NOMO-1 treated with DMSO at 0.1 percent for 48 hours (cell line): ENCODE measurements around the gene CLCN2.

Experiments used
- DNase-seq: peaks from one replicate; lab custom pipeline; 2025; ENCODE audit not compliant: unreplicated experiment; lab: John Stamatoyannopoulos, UW

CLCN2 gene

GRCh38 chr3:184327171-184327570 lies 34.2 kb downstream of the CLCN2 start:
- DNase-seq, result no peak

- no peak for DNase-seq
These were observed 35.6 kb downstream of the CLCN2 start for GRCh38 chr3:184325715-184326369.

- DNase-seq, result no peak
These were observed 36.1 kb downstream of the CLCN2 start for GRCh38 chr3:184325269-184325668.

- DNase-seq, result no peak
These were observed 37.7 kb downstream of the CLCN2 start for GRCh38 chr3:184323696-184324095.

- DNase-seq, result peak; percentile 99
These were observed 38.5 kb downstream of the CLCN2 start for GRCh38 chr3:184322731-184323487.

GRCh38 chr3:184321666-184322065 lies 39.7 kb downstream of the CLCN2 start:
- DNase-seq, result no peak

GRCh38 chr3:184320104-184320445 lies 41.3 kb downstream of the CLCN2 start:
- DNase-seq, result peak; percentile 52

- no peak for DNase-seq
These were observed 44.2 kb downstream of the CLCN2 start for GRCh38 chr3:184317201-184317600.

- DNase-seq, result no peak
These were observed 44.6 kb downstream of the CLCN2 start for GRCh38 chr3:184316792-184317191.

- no peak for DNase-seq
These were observed 45.3 kb downstream of the CLCN2 start for GRCh38 chr3:184315871-184316661.

GRCh38 chr3:184315543-184315867 lies 45.9 kb downstream of the CLCN2 start:
- peak; percentile 39 for DNase-seq

- peak; percentile 68 for DNase-seq
These were observed 46.5 kb downstream of the CLCN2 start for GRCh38 chr3:184314700-184315542.

- DNase-seq, result peak; percentile 94
These were observed 47.1 kb downstream of the CLCN2 start, which contains the start of gene EIF4G1 for GRCh38 chr3:184314363-184314699. TSS of gene EIF4G1 (plus strand) at chr3:184314606. CDS start at chr3:184315797, 1,191 bp downstream.

- no peak for DNase-seq
These were observed 49.8 kb downstream of the CLCN2 start for GRCh38 chr3:184311633-184312032.

- DNase-seq, result no peak
These were observed 52.7 kb downstream of the CLCN2 start for GRCh38 chr3:184308744-184309143.

GRCh38 chr3:184307915-184308314 lies 53.5 kb downstream of the CLCN2 start:
- DNase-seq, result no peak

- DNase-seq, result no peak
These were observed 54.9 kb downstream of the CLCN2 start for GRCh38 chr3:184306341-184306972.

- no peak for DNase-seq
These were observed 55.8 kb downstream of the CLCN2 start for GRCh38 chr3:184305577-184305976.

GRCh38 chr3:184300378-184300720 lies 61.1 kb downstream of the CLCN2 start:
- no peak for DNase-seq

- no peak for DNase-seq
These were observed 61.7 kb downstream of the CLCN2 start for GRCh38 chr3:184299488-184300377.
